Gastroesophageal sphincter (tissue), 4 donors: Measurements from ENCODE around the gene PRDM16. TPM values are rescaled to one million over a fixed set of nuclear protein-coding genes. Genes with fewer than 3 reads are reported as not detected.

Source experiments
- ATAC-seq: fragments of 150-250 bp; one replicate; pipeline ENCODE4 v1.9.1; 2016; ENCODE audit warnings: mild to moderate bottlenecking, moderate library complexity
- H3K27ac ChIP-seq, 4 donors: fragments of 200-600 bp; sonication (generic) in 3 of 4; 1 replicate in 3 of 4; 2 replicates in 1 of 4; pipeline ENCODE4 v1.5.1; 2016 to 2019
- H3K27me3 ChIP-seq: fragments of 200-600 bp; sonication (generic); one replicate; pipeline ENCODE4 v1.5.1; 2019
- H3K36me3 ChIP-seq, 2 donors: fragments of 200-600 bp; sonication (generic); one replicate each; pipeline ENCODE4 v1.5.1; 2019; ENCODE audit warnings: control low read depth in 1 of 2
- H3K4me1 ChIP-seq, 3 donors: fragments of 200-600 bp; sonication (generic); 1 replicate in 2 of 3; 2 replicates in 1 of 3; pipeline ENCODE4 v1.5.1; 2016 to 2019; ENCODE audit warnings: control low read depth in 2 of 3
- H3K4me3 ChIP-seq, 2 donors: fragments of 200-600 bp; sonication (generic); one replicate each; pipeline ENCODE4 v1.5.1; 2019; ENCODE audit warnings: mild to moderate bottlenecking in 1 of 2, moderate library complexity in 1 of 2
- H3K9me3 ChIP-seq, 3 donors: fragments of 200-600 bp; sonication (generic); one replicate each; pipeline ENCODE4 v1.5.1; 2017 to 2019; ENCODE audit warnings: control low read depth in 2 of 3
- EP300 ChIP-seq: sonication (generic); formaldehyde crosslinking; IDR thresholded peaks from one replicate; pipeline ENCODE4 v1.6.1; 2017; ENCODE audit warnings: antibody characterized with exemption, mild to moderate bottlenecking
- POLR2A ChIP-seq, 2 donors: fragments of 450-650 bp; IDR thresholded peaks; one replicate each; pipeline ENCODE4 v1.6.1; 2017; ENCODE audit warnings: antibody characterized with exemption in 2 of 2, mild to moderate bottlenecking in 2 of 2, moderate library complexity in 1 of 2
- POLR2AphosphoS5 ChIP-seq: sonication (generic); formaldehyde crosslinking; IDR thresholded peaks from one replicate; pipeline ENCODE4 v1.6.1; 2017; ENCODE audit warnings: antibody characterized with exemption
- WGBS, 2 donors: methylation state at CpG; one replicate each; pipeline ENCODE4 v1.1.5; 2018; ENCODE audit warnings: low coverage in 1 of 2; 5-methylcytosine and 5-hydroxymethylcytosine counted together
- total RNA-seq, 4 donors: library from RNA; depleted of rRNA; stranded (reverse); fragments of >200 nt; gene quantifications; one replicate each; pipeline ENCODE4 v1.1.0, GENCODE V29; 2016
- TF ChIP-seq, protein P1 (sequence below), 4 experiments: fragments of 200-600 bp in 2 of 4; fragments of 450-650 bp in 2 of 4; sonication (generic) in 1 of 4; IDR thresholded peaks; one replicate each; pipeline ENCODE4 v1.5.1; 2017 to 2019; ENCODE audit warnings: antibody characterized with exemption in 4 of 4, mild to moderate bottlenecking in 2 of 4, moderate library complexity in 2 of 4

PRDM16 gene
- total RNA-seq, 4 donors from 2014 or later, result 1.1 to 3.4 (median 1.6) TPM

DNA sequence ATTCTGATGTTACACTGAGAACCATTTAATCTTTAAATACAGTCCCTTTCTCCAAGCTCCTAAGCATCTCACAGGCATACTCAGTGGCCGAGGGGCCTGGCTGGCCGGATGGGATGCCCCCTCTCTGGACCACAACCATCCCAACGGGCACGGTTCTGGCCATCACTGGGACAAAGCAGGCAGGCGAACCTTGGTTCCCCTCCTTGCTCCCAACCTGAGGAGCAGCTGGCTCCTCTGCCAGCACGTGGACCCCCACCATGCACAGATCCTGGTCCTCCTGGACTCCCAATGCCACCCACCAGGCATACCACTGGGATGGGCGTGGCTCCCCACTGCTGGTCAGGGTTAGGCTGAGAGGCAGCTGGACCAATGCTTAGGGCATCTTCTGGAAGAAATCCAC is 19.8 kb upstream of the PRDM16 start:
- no peak overlapping the region for H3K27ac ChIP-seq
- TF ChIP-seq EP300, result no peak
- TF ChIP-seq POLR2AphosphoS5, result no peak
- no peak for TF ChIP-seq POLR2A (IDR thresholded peaks at IDR 0.05)
- TF ChIP-seq, protein P1, sequence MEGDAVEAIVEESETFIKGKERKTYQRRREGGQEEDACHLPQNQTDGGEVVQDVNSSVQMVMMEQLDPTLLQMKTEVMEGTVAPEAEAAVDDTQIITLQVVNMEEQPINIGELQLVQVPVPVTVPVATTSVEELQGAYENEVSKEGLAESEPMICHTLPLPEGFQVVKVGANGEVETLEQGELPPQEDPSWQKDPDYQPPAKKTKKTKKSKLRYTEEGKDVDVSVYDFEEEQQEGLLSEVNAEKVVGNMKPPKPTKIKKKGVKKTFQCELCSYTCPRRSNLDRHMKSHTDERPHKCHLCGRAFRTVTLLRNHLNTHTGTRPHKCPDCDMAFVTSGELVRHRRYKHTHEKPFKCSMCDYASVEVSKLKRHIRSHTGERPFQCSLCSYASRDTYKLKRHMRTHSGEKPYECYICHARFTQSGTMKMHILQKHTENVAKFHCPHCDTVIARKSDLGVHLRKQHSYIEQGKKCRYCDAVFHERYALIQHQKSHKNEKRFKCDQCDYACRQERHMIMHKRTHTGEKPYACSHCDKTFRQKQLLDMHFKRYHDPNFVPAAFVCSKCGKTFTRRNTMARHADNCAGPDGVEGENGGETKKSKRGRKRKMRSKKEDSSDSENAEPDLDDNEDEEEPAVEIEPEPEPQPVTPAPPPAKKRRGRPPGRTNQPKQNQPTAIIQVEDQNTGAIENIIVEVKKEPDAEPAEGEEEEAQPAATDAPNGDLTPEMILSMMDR (IDR thresholded peaks at IDR 0.05), result no peak
- H3K9me3 ChIP-seq, result peaks cover 0 to 7% (median 0%) of the 10 kb centered on the region in 3 donors
- no peak overlapping the region for H3K4me3 ChIP-seq
- no peaks in the 10 kb centered on the region for H3K36me3 ChIP-seq
- WGBS, 2 donors, result 80% methylated on average over 1 of the region's 7 CpGs; no CpG with 5 or more reads in 1 of the 2 donors
- no peak for ATAC-seq
- H3K27me3 ChIP-seq, result peaks cover 78% of the 10 kb centered on the region
- no peaks in the 10 kb centered on the region for H3K4me1 ChIP-seq

DNA sequence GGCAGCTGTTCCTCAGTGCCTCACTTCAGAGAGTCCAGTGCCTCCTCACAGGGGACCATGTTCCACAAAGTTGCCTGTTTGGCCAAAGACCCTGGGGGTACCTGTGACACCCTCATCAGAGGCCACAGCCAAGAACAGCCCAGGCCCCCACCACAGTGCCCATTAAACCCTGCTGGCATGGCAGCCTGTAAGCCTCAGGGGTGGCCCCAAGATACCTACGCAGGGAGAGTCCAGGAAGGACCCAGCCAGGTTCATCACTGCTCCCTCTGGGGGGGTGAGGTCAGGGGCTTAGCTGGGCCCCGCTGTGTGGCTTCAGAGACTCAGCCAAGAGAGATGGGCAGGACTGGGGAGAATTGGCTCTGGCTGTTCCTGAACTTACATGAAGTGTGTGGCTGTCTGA is 19.1 kb upstream of the PRDM16 start:
- no peak for ATAC-seq
- H3K4me3 ChIP-seq, result no peak overlapping the region
- TF ChIP-seq, protein P1 (IDR thresholded peaks at IDR 0.05), result no peak
- TF ChIP-seq POLR2AphosphoS5 (no peak), EP300 (no peak), POLR2A (IDR thresholded peaks at IDR 0.05) (no peak)
- H3K36me3 ChIP-seq, result no peaks in the 10 kb centered on the region
- H3K27ac ChIP-seq, result no peak overlapping the region
- peaks cover 0 to 4% (median 0%) of the 10 kb centered on the region in 3 donors for H3K9me3 ChIP-seq
- H3K4me1 ChIP-seq, result no peaks in the 10 kb centered on the region
- H3K27me3 ChIP-seq, result peaks cover 75% of the 10 kb centered on the region
- WGBS, 2 donors, result 80% methylated on average over 1 of the region's 2 CpGs; no CpG with 5 or more reads in 1 of the 2 donors

DNA sequence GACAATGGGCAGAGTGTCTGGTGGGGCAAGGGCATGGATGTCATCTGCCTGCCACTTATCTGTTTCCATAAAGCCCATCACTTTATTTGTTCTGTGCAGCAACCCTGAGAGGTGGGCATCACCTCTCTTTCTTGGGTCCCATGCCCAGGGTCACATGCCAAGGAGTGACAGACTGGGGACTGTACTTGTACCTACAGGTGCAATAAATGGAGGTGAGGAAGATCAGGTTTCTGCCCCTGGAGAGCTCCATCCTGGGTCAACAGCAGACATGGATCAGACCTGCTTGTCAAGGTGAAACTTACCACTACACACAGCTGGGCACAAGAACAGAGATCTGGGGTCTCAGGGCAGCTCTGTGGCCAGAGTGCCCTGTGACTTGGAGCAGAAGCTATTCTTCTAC is 18.4 kb upstream of the PRDM16 start:
- Histone ChIP-seq H3K4me1 (no peaks in the 10 kb centered on the region), H3K27ac (no peak overlapping the region), H3K27me3 (peaks cover 68% of the 10 kb centered on the region), H3K36me3 (no peaks in the 10 kb centered on the region), H3K4me3 (no peak overlapping the region), H3K9me3 (no peaks in the 10 kb centered on the region)
- no peak for ATAC-seq
- no peak for TF ChIP-seq POLR2AphosphoS5
- no peak for TF ChIP-seq EP300
- TF ChIP-seq POLR2A (IDR thresholded peaks at IDR 0.05), result no peak
- TF ChIP-seq, protein P1 (IDR thresholded peaks at IDR 0.05), result no peak

DNA sequence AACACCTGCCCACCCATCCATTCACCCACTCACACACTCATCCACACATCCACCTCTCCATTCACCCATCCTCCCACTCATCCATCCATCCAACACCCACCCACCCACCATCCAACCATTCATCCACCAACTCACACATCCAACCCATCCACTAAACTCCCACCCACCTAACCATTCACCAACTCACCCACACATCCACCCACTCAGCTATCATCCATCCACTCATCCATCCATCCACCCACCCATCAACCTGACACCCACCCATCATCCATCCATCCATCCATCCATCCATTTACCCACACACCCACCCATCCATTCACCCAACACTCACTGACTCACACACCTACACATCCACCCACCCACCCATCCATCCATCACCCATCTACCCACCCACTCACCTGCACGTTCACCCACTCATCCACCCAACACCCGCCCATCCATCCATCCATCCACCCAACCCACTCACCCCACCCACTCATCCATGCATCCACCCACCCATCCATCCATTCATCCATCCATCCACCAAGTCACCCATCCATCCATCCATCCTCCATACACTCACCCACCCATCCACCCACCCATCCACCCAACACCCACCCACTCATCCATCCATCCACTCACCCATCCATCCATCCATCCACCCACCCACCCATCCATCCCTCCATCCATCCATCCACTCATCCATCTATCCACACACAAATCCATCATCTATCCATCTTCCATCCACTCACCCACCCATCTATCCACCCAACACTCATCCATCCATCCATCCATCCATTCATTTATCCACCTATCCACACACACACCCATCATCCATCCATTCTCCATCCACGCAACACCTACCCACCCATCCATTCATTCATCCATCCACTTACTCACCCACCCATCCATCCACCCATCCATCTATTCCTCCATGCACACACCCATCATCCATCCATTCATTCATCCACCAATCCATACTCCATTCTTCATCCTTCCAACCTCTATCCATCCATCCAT is 17.4 kb upstream of the PRDM16 start:
- no peak for ATAC-seq
- Histone ChIP-seq H3K4me3 (no peak overlapping the region), H3K27me3 (peaks cover 67% of the 10 kb centered on the region), H3K27ac (no peak overlapping the region), H3K9me3 (no peaks in the 10 kb centered on the region), H3K36me3 (no peaks in the 10 kb centered on the region), H3K4me1 (no peaks in the 10 kb centered on the region)
- WGBS, 2 donors, result 90 to 91% methylated on average over 2 to 3 of the region's 3 CpGs
- TF ChIP-seq EP300 (no peak), POLR2AphosphoS5 (no peak), POLR2A (IDR thresholded peaks at IDR 0.05) (no peak)
- TF ChIP-seq, protein P1 (IDR thresholded peaks at IDR 0.05), result no peak

DNA sequence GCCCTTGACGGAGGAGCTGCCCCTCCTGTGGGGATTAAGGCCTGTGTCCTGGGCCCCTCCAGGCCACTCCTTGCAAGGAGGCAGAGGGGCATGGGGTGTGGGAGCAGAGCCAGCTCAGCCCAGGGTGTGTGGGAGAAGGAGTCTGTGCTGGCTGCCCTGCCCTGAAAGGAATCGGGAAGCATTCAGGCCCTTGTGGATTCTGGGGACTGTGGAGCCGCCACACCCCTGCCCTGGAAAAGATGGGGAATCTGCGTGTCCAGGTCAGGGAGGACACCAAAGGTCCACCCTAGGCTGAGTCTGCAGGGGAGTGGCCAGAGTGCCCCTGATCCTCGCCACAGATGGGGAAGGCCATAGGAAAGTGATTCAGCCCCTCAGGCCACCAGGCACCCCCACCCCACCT is 16.5 kb upstream of the PRDM16 start:
- ATAC-seq, result no peak
- peaks cover 0 to 6% (median 0%) of the 10 kb centered on the region in 3 donors for H3K9me3 ChIP-seq
- no peaks in the 10 kb centered on the region for H3K36me3 ChIP-seq
- TF ChIP-seq, protein P1 (IDR thresholded peaks at IDR 0.05), result no peak
- TF ChIP-seq EP300 (no peak), POLR2AphosphoS5 (no peak), POLR2A (IDR thresholded peaks at IDR 0.05) (no peak)
- H3K4me3 ChIP-seq, result no peak overlapping the region
- H3K27ac ChIP-seq, result no peak overlapping the region
- peaks cover 66% of the 10 kb centered on the region for H3K27me3 ChIP-seq
- no peaks in the 10 kb centered on the region for H3K4me1 ChIP-seq
- 100% methylated on average over 1 of the region's 5 CpGs; no CpG with 5 or more reads in 1 of the 2 donors for WGBS, 2 donors
